GM23248 (cell line): ENCODE measurements around the gene AFAP1. TPM values are rescaled to one million over a fixed set of nuclear protein-coding genes. Genes with fewer than 3 reads are reported as not detected.

Experiments used
- DNase-seq: peaks from one replicate; pipeline ENCODE4 v3.0.0-alpha.2; 2015
- H2AFZ ChIP-seq: fragments of 200-600 bp; sonication (generic); 2 replicates; pipeline ENCODE4 v1.6.1; 2016; ENCODE audit warnings: antibody characterized with exemption
- H3F3A ChIP-seq: fragments of 200-600 bp; sonication (generic); 2 replicates; pipeline ENCODE4 v1.6.1; 2016; ENCODE audit warnings: mild to moderate bottlenecking, antibody characterized with exemption, mixed run types; ENCODE audit not compliant: insufficient read depth
- H3K27ac ChIP-seq: fragments of 200-600 bp; sonication (generic); 2 replicates; pipeline ENCODE4 v1.5.1; 2016; ENCODE audit warnings: mild to moderate bottlenecking
- H3K27me3 ChIP-seq: fragments of 200-600 bp; sonication (generic); replicated peaks from 2 replicates; pipeline ENCODE4 v1.6.1; 2016; ENCODE audit warnings: mild to moderate bottlenecking; ENCODE audit not compliant: insufficient read depth
- H3K36me3 ChIP-seq: fragments of 200-600 bp; sonication (generic); 2 replicates; pipeline ENCODE4 v1.6.1; 2016; ENCODE audit warnings: low read depth, mild to moderate bottlenecking
- H3K4me1 ChIP-seq: fragments of 200-600 bp; sonication (generic); 2 replicates; pipeline ENCODE4 v1.6.1; 2016; ENCODE audit warnings: mild to moderate bottlenecking; ENCODE audit not compliant: insufficient read depth
- H3K4me2 ChIP-seq: fragments of 200-600 bp; sonication (generic); one replicate; pipeline ENCODE4 v1.6.1; 2016; ENCODE audit warnings: mild to moderate bottlenecking; ENCODE audit not compliant: unreplicated experiment
- H3K4me3 ChIP-seq: fragments of 200-600 bp; sonication (generic); 2 replicates; pipeline ENCODE4 v1.5.1; 2016; ENCODE audit warnings: mild to moderate bottlenecking
- H3K79me2 ChIP-seq: fragments of 200-600 bp; sonication (generic); 2 replicates; pipeline ENCODE4 v1.6.1; 2016; ENCODE audit warnings: mild to moderate bottlenecking; ENCODE audit not compliant: insufficient read depth
- H3K9ac ChIP-seq: fragments of 200-600 bp; sonication (generic); 2 replicates; pipeline ENCODE4 v1.6.1; 2016; ENCODE audit warnings: mild to moderate bottlenecking
- H3K9me2 ChIP-seq: fragments of 200-600 bp; sonication (generic); 2 replicates; pipeline ENCODE4 v1.6.1; 2016; ENCODE audit warnings: mixed run types, mild to moderate bottlenecking, moderate library complexity; ENCODE audit not compliant: insufficient read depth
- H3K9me3 ChIP-seq: fragments of 200-600 bp; sonication (generic); one replicate; pipeline ENCODE4 v1.6.1; 2017; ENCODE audit warnings: low read depth
- H4K20me1 ChIP-seq: fragments of 200-600 bp; sonication (generic); 2 replicates; pipeline ENCODE4 v1.6.0; 2016; ENCODE audit not compliant: insufficient read depth
- EZH2 ChIP-seq: fragments of 200-600 bp; sonication (generic); IDR thresholded peaks from 2 replicates; pipeline ENCODE4 v1.6.1; 2018; ENCODE audit warnings: antibody characterized with exemption, mild to moderate bottlenecking; ENCODE audit not compliant: insufficient read depth, poor library complexity, severe bottlenecking
- EZH2phosphoT487 ChIP-seq: fragments of 200-600 bp; sonication (generic); IDR thresholded peaks from 2 replicates; pipeline ENCODE4 v1.6.1; 2018; ENCODE audit warnings: antibody characterized with exemption, moderate library complexity, mild to moderate bottlenecking, low read depth; ENCODE audit not compliant: insufficient read depth
- WGBS, 2 experiments: methylation state at CpG; one replicate each; pipeline ENCODE4 v1.1.6; 2015 to 2017; ENCODE audit warnings: low lambda C conversion rate in 2 of 2, low coverage in 1 of 2; ENCODE audit errors: missing lambda C conversion rate in 2 of 2; 5-methylcytosine and 5-hydroxymethylcytosine counted together
- in situ Hi-C: fragments of 300-500 bp; cut with MboI; formaldehyde crosslinking; loops from 2 replicates; pipeline ENCODE4 v1.15.0; 2020
- polyA plus RNA-seq: library from polyadenylated mRNA; unstranded; fragments of >200 nt; fragmentation: Nextera tagmentation; extraction: Ambion mirVana; gene quantifications from 2 replicates; pipeline ENCODE4 v1.2.1, GENCODE V29; 2016
- total RNA-seq: library from RNA; depleted of rRNA; stranded (reverse); fragments of >200 nt; shearing (Covaris generic); gene quantifications from 2 replicates; pipeline ENCODE4 v1.2.3, GENCODE V29; 2014

The AFAP1 gene
- total and polyA plus RNA-seq, 2 experiments from 2014 or later: 54.4 to 103 TPM

DNA sequence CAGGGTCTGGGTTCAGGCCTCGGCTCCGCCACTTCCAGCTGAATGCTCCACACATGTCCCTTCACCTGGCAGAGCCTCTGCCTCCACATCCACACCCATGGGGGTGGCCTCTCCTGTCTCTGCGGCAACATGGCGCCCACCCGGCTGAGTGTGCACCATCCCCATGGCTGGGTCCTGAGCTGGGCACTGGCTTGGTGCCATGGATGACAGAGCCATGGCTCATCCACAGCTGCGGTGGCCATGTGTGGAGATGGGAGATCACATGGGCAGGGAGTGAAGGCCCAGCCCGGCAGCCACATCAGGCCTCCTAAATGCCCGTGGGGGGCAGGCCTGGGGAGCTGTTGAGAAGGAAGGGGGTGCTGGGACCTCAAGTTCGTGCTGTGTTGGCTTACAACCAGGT, 213.7 kb downstream of the AFAP1 start:
- 59 to 65% methylated on average over 9 of the region's 9 CpGs for WGBS, 2 experiments
- peak; percentile 85 for DNase-seq
- Histone ChIP-seq H3K4me3 (no peak overlapping the region), H3K27me3 (no peaks in the 10 kb centered on the region), H3K9ac (no peak overlapping the region), H3K36me3 (no peaks in the 10 kb centered on the region), H3K79me2 (no peaks in the 10 kb centered on the region), H4K20me1 (no peaks in the 10 kb centered on the region), H3K27ac (no peak overlapping the region), H2AFZ (no peak overlapping the region), H3K9me3 (no peaks in the 10 kb centered on the region), H3F3A (no peaks in the 10 kb centered on the region), H3K4me2 (no peak overlapping the region), H3K9me2 (no peaks in the 10 kb centered on the region), H3K4me1 (peaks cover 3% of the 10 kb centered on the region; the same call in 1 of the 2 replicates)
- in situ Hi-C loops: no loop called here
- no peak for TF ChIP-seq EZH2phosphoT487
- TF ChIP-seq EZH2: no peak

DNA sequence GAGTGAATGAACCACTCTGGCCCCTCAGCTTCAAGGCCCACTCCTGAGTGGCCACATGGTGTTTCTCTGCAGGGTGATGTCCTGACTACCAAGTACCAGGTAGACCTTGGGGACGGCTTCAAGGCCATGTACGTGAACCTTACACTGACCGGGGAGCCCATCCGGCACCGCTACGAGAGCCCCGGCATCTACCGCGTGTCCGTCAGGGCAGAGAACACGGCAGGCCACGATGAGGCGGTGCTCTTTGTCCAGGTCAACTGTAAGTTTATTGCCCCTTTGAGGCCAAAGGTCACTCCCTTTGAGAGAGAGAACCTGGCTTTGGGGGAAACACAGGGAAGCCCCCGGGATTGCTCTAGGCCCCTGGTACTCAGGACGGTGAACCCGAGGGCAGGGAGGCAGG, 216.0 kb downstream of the AFAP1 start:
- Histone ChIP-seq H3K9me2 (no peaks in the 10 kb centered on the region), H3K27ac (no peak overlapping the region), H3K4me1 (peaks cover 3% of the 10 kb centered on the region; the same call in 1 of the 2 replicates), H2AFZ (no peak overlapping the region), H3K9ac (no peak overlapping the region), H3K36me3 (no peaks in the 10 kb centered on the region), H3K4me3 (no peak overlapping the region), H3K27me3 (no peaks in the 10 kb centered on the region), H3F3A (no peaks in the 10 kb centered on the region), H3K79me2 (no peaks in the 10 kb centered on the region), H4K20me1 (no peaks in the 10 kb centered on the region), H3K4me2 (no peak overlapping the region), H3K9me3 (no peaks in the 10 kb centered on the region)
- DNase-seq: no peak
- 86 to 87% methylated on average over 16 of the region's 16 CpGs for WGBS, 2 experiments
- no peak for TF ChIP-seq EZH2phosphoT487
- TF ChIP-seq EZH2: no peak
- in situ Hi-C loops: loop anchor here (25.0 kb wide), 1 partner anchor 536 kb away; the partner anchor contains the start of gene SORCS2

- no peak for TF ChIP-seq EZH2phosphoT487
- TF ChIP-seq EZH2: no peak
- in situ Hi-C loops: loop anchor here (25.0 kb wide), 1 partner anchor 536 kb away; the partner anchor contains the start of gene SORCS2
- no peak overlapping the region for H2AFZ ChIP-seq
Observed at GRCh38 chr4:7722766-7723387, 216.8 kb downstream of the AFAP1 start.

GRCh38 chr4:7721984-7722551, 217.6 kb downstream of the AFAP1 start:
- Histone ChIP-seq H3K4me1 (peaks cover 3% of the 10 kb centered on the region; the same call in 1 of the 2 replicates), H3K4me2 (no peak overlapping the region), H3K9me2 (no peaks in the 10 kb centered on the region), H3K27ac (no peak overlapping the region), H3K36me3 (no peaks in the 10 kb centered on the region), H4K20me1 (no peaks in the 10 kb centered on the region), H3K4me3 (no peak overlapping the region), H3K9me3 (no peaks in the 10 kb centered on the region), H3K79me2 (no peaks in the 10 kb centered on the region), H2AFZ (no peak overlapping the region), H3K9ac (no peak overlapping the region), H3F3A (no peaks in the 10 kb centered on the region), H3K27me3 (no peaks in the 10 kb centered on the region)
- in situ Hi-C loops: loop anchor here (25.0 kb wide), 1 partner anchor 535 kb away; the partner anchor contains the start of gene SORCS2
- 71 to 76% methylated on average over 13 of the region's 13 CpGs for WGBS, 2 experiments
- no peak for DNase-seq
- TF ChIP-seq EZH2phosphoT487: no peak
- no peak for TF ChIP-seq EZH2

More at GRCh38 chr4:7722766-7723387, 216.8 kb downstream of the AFAP1 start:
- Histone ChIP-seq H3K4me3 (no peak overlapping the region), H3K9ac (no peak overlapping the region), H3K36me3 (no peaks in the 10 kb centered on the region), H3K27me3 (no peaks in the 10 kb centered on the region), H4K20me1 (no peaks in the 10 kb centered on the region), H3K27ac (no peak overlapping the region), H3F3A (no peaks in the 10 kb centered on the region), H3K9me2 (no peaks in the 10 kb centered on the region), H3K79me2 (no peaks in the 10 kb centered on the region), H3K4me1 (peaks cover 3% of the 10 kb centered on the region; the same call in 1 of the 2 replicates), H3K9me3 (no peaks in the 10 kb centered on the region), H3K4me2 (no peak overlapping the region)
- DNase-seq: no peak
- 75 to 76% methylated on average over 20 to 22 of the region's 22 CpGs for WGBS, 2 experiments
